GM12878 (cell line): ENCODE data around the gene CIB4. TPM values are rescaled to one million over a fixed set of nuclear protein-coding genes. Genes with fewer than 3 reads are reported as not detected.

ENCODE experiments used
- ATAC-seq: fragments of 200-7000 bp; cut with Tn5 transposase; 3 replicates; pipeline ENCODE4 v1.9.1; 2020; ENCODE audit warnings: mild to moderate bottlenecking, moderate library complexity
- BruUV-seq: library from RNA; stranded (reverse); fragments of 400-500 nt; replicated peaks from 2 replicates; lab custom pipeline; 2021; lab: Mats Ljungman, UMichigan
- CTCF ChIA-PET: fragments of 300-600 bp; sonication (Branson Sonifier 250); formaldehyde crosslinking; extraction: SDS; loops from one replicate; lab custom pipeline; 2021; ENCODE audit warnings: inconsistent platforms; lab: Yijun Ruan, JAX
- POLR2A ChIA-PET: fragments of 350-600 bp; formaldehyde crosslinking; extraction: SDS; loops from one replicate; lab custom pipeline; 2021; ENCODE audit warnings: inconsistent platforms; lab: Charles Lee
- RAD21 ChIA-PET: fragments of 300-600 bp; sonication (Branson Sonifier 250); formaldehyde crosslinking; loops from one replicate; lab custom pipeline; 2023; ENCODE audit warnings: antibody characterized with exemption; ENCODE audit not compliant: unreplicated experiment; lab: Charles Lee
- SMC1A ChIA-PET: fragments of 300-600 bp; sonication (Branson Sonifier 250); formaldehyde crosslinking; loops from one replicate; lab custom pipeline; 2023; ENCODE audit not compliant: unreplicated experiment, uncharacterized antibody; lab: Charles Lee
- DNase-seq: peaks from one replicate; pipeline ENCODE4 v3.0.0-alpha.2; 2011; ENCODE audit warnings: low read depth, low spot score
- FAIRE-seq: peaks from 3 replicates; lab custom pipeline; 2011; peaks lifted over from hg19 to GRCh38; lab: Jason Lieb, UNC
- H2AFZ ChIP-seq: 2 replicates; pipeline ENCODE4 v1.6.0; 2011; ENCODE audit warnings: low read depth, low read length, control low read depth; ENCODE audit not compliant: control insufficient read depth
- H3K27ac ChIP-seq: 2 replicates; pipeline ENCODE4 v1.5.1; 2011; ENCODE audit warnings: control low read depth; ENCODE audit not compliant: control insufficient read depth, insufficient read depth
- H3K27me3 ChIP-seq, 2 experiments: replicated peaks in 1 of 2; 2 replicates each; pipeline versions ENCODE4 v1.6.0 to v1.6.1; 2011; ENCODE audit warnings: low read length in 1 of 2; ENCODE audit not compliant: control insufficient read depth in 2 of 2, insufficient read depth in 2 of 2
- H3K36me3 ChIP-seq, 2 experiments: 2 replicates each; pipeline ENCODE4 v1.5.1; 2011; ENCODE audit warnings: low read length in 1 of 2; ENCODE audit not compliant: control insufficient read depth in 2 of 2, insufficient read depth in 2 of 2
- H3K4me1 ChIP-seq: 2 replicates; pipeline ENCODE4 v1.6.1; 2011; ENCODE audit warnings: mild to moderate bottlenecking, low read length, moderate library complexity, mixed read lengths; ENCODE audit not compliant: control insufficient read depth, insufficient read depth
- H3K4me2 ChIP-seq: 2 replicates; pipeline ENCODE4 v1.6.0; 2011; ENCODE audit warnings: control low read depth; ENCODE audit not compliant: control insufficient read depth, insufficient read depth
- H3K4me3 ChIP-seq: fragments of 200-600 bp; sonication (generic); 2 replicates; pipeline ENCODE4 v1.5.1; 2016
- H3K79me2 ChIP-seq: 2 replicates; pipeline ENCODE4 v1.6.0; 2011; ENCODE audit warnings: low read length; ENCODE audit not compliant: control insufficient read depth, insufficient read depth
- H3K9ac ChIP-seq: 2 replicates; pipeline ENCODE4 v1.8.0; 2011; ENCODE audit warnings: low read length, control low read depth, mixed read lengths; ENCODE audit not compliant: control insufficient read depth, insufficient read depth
- H3K9me3 ChIP-seq: replicated peaks from 3 replicates; pipeline ENCODE4 v1.5.1; 2011; ENCODE audit warnings: mild to moderate bottlenecking, low read length; ENCODE audit not compliant: control insufficient read depth, insufficient read depth
- H4K20me1 ChIP-seq: 2 replicates; pipeline ENCODE4 v1.6.0; 2011; ENCODE audit not compliant: control insufficient read depth, insufficient read depth
- ASH2L ChIP-seq: fragments of 300-600, 200-600 bp; sonication (generic); IDR thresholded peaks from 2 replicates; pipeline ENCODE4 v1.6.1; 2017; ENCODE audit warnings: low read depth, mild to moderate bottlenecking, borderline replicate concordance
- BMI1 ChIP-seq: fragments of 450-650 bp; IDR thresholded peaks from 2 replicates; pipeline ENCODE4 v1.6.1; 2016; ENCODE audit warnings: mild to moderate bottlenecking, moderate library complexity, borderline replicate concordance
- CBX5 ChIP-seq: sonication (generic); IDR thresholded peaks from 2 replicates; pipeline ENCODE4 v1.6.1; 2016; ENCODE audit warnings: low read depth, moderate library complexity, mild to moderate bottlenecking, inconsistent platforms
- EP300 ChIP-seq, 2 experiments: fragments of 150-350 bp in 1 of 2; IDR thresholded peaks; 2 replicates each; pipeline ENCODE4 v1.6.1; 2011 to 2012; ENCODE audit warnings: low read depth in 2 of 2, low read length in 2 of 2, borderline replicate concordance in 1 of 2, improper control_type of control experiment in 1 of 2, inconsistent platforms in 1 of 2; ENCODE audit not compliant: control insufficient read depth in 1 of 2
- HDAC2 ChIP-seq: fragments of 200-600 bp; sonication (generic); IDR thresholded peaks from 2 replicates; pipeline ENCODE4 v1.6.1; 2017
- HDGF ChIP-seq: fragments of 450-650 bp; IDR thresholded peaks from 2 replicates; pipeline ENCODE4 v1.6.1; 2016; ENCODE audit warnings: antibody characterized with exemption
- RAD21 ChIP-seq: IDR thresholded peaks from 2 replicates; pipeline ENCODE4 v1.6.1; 2011; ENCODE audit warnings: mild to moderate bottlenecking, low read depth, low read length, moderate library complexity; ENCODE audit not compliant: insufficient read depth
- RUNX3 ChIP-seq: IDR thresholded peaks from 2 replicates; pipeline ENCODE4 v1.6.1; 2012; ENCODE audit warnings: low read length, inconsistent platforms
- SP1 ChIP-seq: IDR thresholded peaks from one replicate; pipeline ENCODE4 v1.6.1; 2011; ENCODE audit warnings: low read depth, low read length
- SREBF2 ChIP-seq: IDR thresholded peaks from 2 replicates; pipeline ENCODE4 v1.6.1; 2012; ENCODE audit warnings: mild to moderate bottlenecking, low read length
- WGBS: methylation state at CpG from one replicate; pipeline ENCODE4 v1.1.6; 2016; ENCODE audit warnings: low lambda C conversion rate; ENCODE audit not compliant: insufficient replicate concordance, insufficient coverage; ENCODE audit errors: missing lambda C conversion rate; 5-methylcytosine and 5-hydroxymethylcytosine counted together
- in situ Hi-C: fragments of 300-500 bp; cut with MboI; formaldehyde crosslinking; loops from 9 replicates; pipeline ENCODE4 v1.14.3; 2018; ENCODE audit warnings: mixed read lengths
- intact Hi-C: fragments of 100-400 bp; cut with micrococcal nuclease; formaldehyde crosslinking; loops from one replicate; pipeline ENCODE4 v1.14.2; 2022; ENCODE audit not compliant: unreplicated experiment
- polyA plus RNA-seq, 11 experiments: library from polyadenylated mRNA; depleted of rRNA in 4 of 11; unstranded in 6 of 11; stranded (reverse) in 5 of 11; fragments of >200 nt; fragmentation: Nextera tagmentation in 4 of 11; fragmentation: Illumina TruSeq in 1 of 11; extraction: Ambion mirVana in 4 of 11; extraction: Trizol in 1 of 11; gene quantifications; 1 replicate in 1 of 11; 2 replicates in 10 of 11; pipeline versions ENCODE4 v1.2.1 to v1.2.3, GENCODE V29; 2011 to 2016; ENCODE audit warnings: inconsistent platforms in 2 of 11, missing spikeins in 2 of 11, low read depth in 1 of 11
- total RNA-seq, 4 experiments: library from RNA; depleted of rRNA in 3 of 4; stranded (reverse); fragments of >200 nt in 3 of 4; fragmentation: Illumina TruSeq in 1 of 4; extraction: Trizol in 1 of 4; gene quantifications; 2 replicates each; pipeline versions ENCODE4 v1.2.1 to v1.2.3, GENCODE V29; 2013 to 2021
- TF ChIP-seq, protein P1 (sequence below): fragments of 450-650 bp; IDR thresholded peaks from 2 replicates; pipeline ENCODE4 v1.6.1; 2016; ENCODE audit warnings: mild to moderate bottlenecking, moderate library complexity, borderline replicate concordance

Gene CIB4
- total and polyA plus RNA-seq, 10 of the 15 experiments (the other 5 are each of a cell fraction or from before 2014, with no cell fraction given): not detected

- BruUV-seq: no TSS peak
- ChIA-PET SMC1A (no interaction called here), POLR2A (no interaction called here), RAD21 (no interaction called here), CTCF (no interaction called here)
- peaks cover 0 to 9% of the 10 kb centered on the region in 2 experiments; a peak in 3 of 4 replicates for H3K27me3 ChIP-seq
- no peaks in the 10 kb centered on the region for H3K36me3 ChIP-seq
- H2AFZ ChIP-seq: no peak overlapping the region
- no peak for DNase-seq
- H3K9me3 ChIP-seq: no peaks in the 10 kb centered on the region
- H4K20me1 ChIP-seq: no peaks in the 10 kb centered on the region
- no peaks in the 10 kb centered on the region for H3K79me2 ChIP-seq
- no peaks in the 10 kb centered on the region for H3K4me1 ChIP-seq
- in situ Hi-C loops (no loop called here), intact Hi-C loops (no loop called here)
- H3K9ac ChIP-seq: no peak overlapping the region
- H3K4me2 ChIP-seq: no peak overlapping the region
- ATAC-seq: no peak
- FAIRE-seq: no peak
- WGBS: 32% methylated on average over 15 of the region's 15 CpGs
- H3K4me3 ChIP-seq: no peak overlapping the region
- H3K27ac ChIP-seq: no peak overlapping the region
- no peak for TF ChIP-seq SP1
- no peak for TF ChIP-seq RUNX3
- TF ChIP-seq, protein P1, sequence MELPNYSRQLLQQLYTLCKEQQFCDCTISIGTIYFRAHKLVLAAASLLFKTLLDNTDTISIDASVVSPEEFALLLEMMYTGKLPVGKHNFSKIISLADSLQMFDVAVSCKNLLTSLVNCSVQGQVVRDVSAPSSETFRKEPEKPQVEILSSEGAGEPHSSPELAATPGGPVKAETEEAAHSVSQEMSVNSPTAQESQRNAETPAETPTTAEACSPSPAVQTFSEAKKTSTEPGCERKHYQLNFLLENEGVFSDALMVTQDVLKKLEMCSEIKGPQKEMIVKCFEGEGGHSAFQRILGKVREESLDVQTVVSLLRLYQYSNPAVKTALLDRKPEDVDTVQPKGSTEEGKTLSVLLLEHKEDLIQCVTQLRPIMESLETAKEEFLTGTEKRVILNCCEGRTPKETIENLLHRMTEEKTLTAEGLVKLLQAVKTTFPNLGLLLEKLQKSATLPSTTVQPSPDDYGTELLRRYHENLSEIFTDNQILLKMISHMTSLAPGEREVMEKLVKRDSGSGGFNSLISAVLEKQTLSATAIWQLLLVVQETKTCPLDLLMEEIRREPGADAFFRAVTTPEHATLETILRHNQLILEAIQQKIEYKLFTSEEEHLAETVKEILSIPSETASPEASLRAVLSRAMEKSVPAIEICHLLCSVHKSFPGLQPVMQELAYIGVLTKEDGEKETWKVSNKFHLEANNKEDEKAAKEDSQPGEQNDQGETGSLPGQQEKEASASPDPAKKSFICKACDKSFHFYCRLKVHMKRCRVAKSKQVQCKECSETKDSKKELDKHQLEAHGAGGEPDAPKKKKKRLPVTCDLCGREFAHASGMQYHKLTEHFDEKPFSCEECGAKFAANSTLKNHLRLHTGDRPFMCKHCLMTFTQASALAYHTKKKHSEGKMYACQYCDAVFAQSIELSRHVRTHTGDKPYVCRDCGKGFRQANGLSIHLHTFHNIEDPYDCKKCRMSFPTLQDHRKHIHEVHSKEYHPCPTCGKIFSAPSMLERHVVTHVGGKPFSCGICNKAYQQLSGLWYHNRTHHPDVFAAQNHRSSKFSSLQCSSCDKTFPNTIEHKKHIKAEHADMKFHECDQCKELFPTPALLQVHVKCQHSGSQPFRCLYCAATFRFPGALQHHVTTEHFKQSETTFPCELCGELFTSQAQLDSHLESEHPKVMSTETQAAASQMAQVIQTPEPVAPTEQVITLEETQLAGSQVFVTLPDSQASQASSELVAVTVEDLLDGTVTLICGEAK: no peak
- no peak for TF ChIP-seq SREBF2
- no peak for TF ChIP-seq RAD21
- no peak for TF ChIP-seq CBX5
- no peak for TF ChIP-seq EP300 (IDR thresholded peaks at IDR 0.05; ENCODE audit: borderline replicate concordance in 1 of 2, control insufficient read depth in 1 of 2, low read depth in 2 of 2, low read length in 2 of 2)
- TF ChIP-seq HDAC2: no peak
- no peak for TF ChIP-seq ASH2L
- no peak for TF ChIP-seq HDGF
- no peak for TF ChIP-seq BMI1
- TF ChIP-seq, all 136 proteins: peak for 0
Observed at GRCh38 chr2:26556309-26557243, 84.6 kb downstream of the CIB4 start.
